ENCODE data around the gene NKX2-2. TPM values are rescaled to one million over a fixed set of nuclear protein-coding genes. Genes with fewer than 3 reads are reported as not detected.
"Not testable (repeated sequence)": the region's sequence is repeated elsewhere in the genome, so short reads cannot be mapped to it uniquely, and the experiment has no call there.

The NKX2-2 gene
- total RNA-seq, 1 experiment from 2014 or later, result not detected

GRCh38 chr20:21496452-21496851 is 17.4 kb downstream of the NKX2-2 start:
- ChIA-PET CTCF (no interaction called here), POLR2A (no interaction called here)
- Mint-ChIP-seq H3K36me3 (ENCODE audit: insufficient read depth, unreplicated experiment) (no peaks in the 10 kb centered on the region), H3K4me1 (ENCODE audit: low read depth, unreplicated experiment) (no peaks in the 10 kb centered on the region), H3K4me3 (ENCODE audit: unreplicated experiment) (no peak overlapping the region), H3K27ac (ENCODE audit: unreplicated experiment) (no peak overlapping the region), H3K27me3 (ENCODE audit: insufficient read depth, unreplicated experiment) (peaks cover 15% of the 10 kb centered on the region), H3K9me3 (ENCODE audit: unreplicated experiment) (no peaks in the 10 kb centered on the region)
- no peak for DNase-seq
- Histone ChIP-seq H3K27me3 (replicated peaks; ENCODE audit: control insufficient read depth, insufficient read depth, low read length) (no peaks in the 10 kb centered on the region), H3K36me3 (ENCODE audit: control insufficient read depth, insufficient read depth, low read length) (no peaks in the 10 kb centered on the region), H3K9me3 (no peaks in the 10 kb centered on the region), H3K4me3 (ENCODE audit: low read depth, low read length) (no peak overlapping the region), H3K4me1 (no peaks in the 10 kb centered on the region)
- TF ChIP-seq CTCF (IDR thresholded peaks at IDR 0.05; ENCODE audit: insufficient read depth in 1 of 2, low read depth in 1 of 2, low read length in 1 of 2, severe bottlenecking in 1 of 2, unreplicated experiment in 1 of 2), result no peak
- BruUV-seq (replicated peaks), result no TSS peak
- intact Hi-C loops (cut with micrococcal nuclease; ENCODE audit: unreplicated experiment), result no loop called here

GRCh38 chr20:21493049-21493448 is 20.8 kb downstream of the NKX2-2 start:
- Mint-ChIP-seq H3K4me3 (ENCODE audit: unreplicated experiment) (no peak overlapping the region), H3K4me1 (ENCODE audit: low read depth, unreplicated experiment) (no peaks in the 10 kb centered on the region), H3K27me3 (ENCODE audit: insufficient read depth, unreplicated experiment) (peaks cover 27% of the 10 kb centered on the region), H3K27ac (ENCODE audit: unreplicated experiment) (no peak overlapping the region), H3K9me3 (ENCODE audit: unreplicated experiment) (no peaks in the 10 kb centered on the region), H3K36me3 (ENCODE audit: insufficient read depth, unreplicated experiment) (no peaks in the 10 kb centered on the region)
- no peak for TF ChIP-seq CTCF (IDR thresholded peaks at IDR 0.05; ENCODE audit: insufficient read depth in 1 of 2, low read depth in 1 of 2, low read length in 1 of 2, severe bottlenecking in 1 of 2, unreplicated experiment in 1 of 2)
- intact Hi-C loops (cut with micrococcal nuclease; ENCODE audit: unreplicated experiment), result loop anchor here (5.0 kb wide), 1 partner anchor 631 kb away; no protein-coding TSS in a partner anchor
- ChIA-PET POLR2A (no interaction called here), CTCF (no interaction called here)
- Histone ChIP-seq H3K27me3 (replicated peaks; ENCODE audit: control insufficient read depth, insufficient read depth, low read length) (0 out of 2 replicates have a peak, but pooled peaks cover 1% of the 10 kb centered on the region), H3K4me3 (ENCODE audit: low read depth, low read length) (no peak overlapping the region), H3K9me3 (no peaks in the 10 kb centered on the region), H3K4me1 (no peaks in the 10 kb centered on the region), H3K36me3 (ENCODE audit: control insufficient read depth, insufficient read depth, low read length) (no peaks in the 10 kb centered on the region)
- no TSS peak for BruUV-seq (replicated peaks)
- DNase-seq, result no peak

GRCh38 chr20:21490105-21490504 is 23.8 kb downstream of the NKX2-2 start:
- Histone ChIP-seq H3K36me3 (ENCODE audit: control insufficient read depth, insufficient read depth, low read length) (no peaks in the 10 kb centered on the region), H3K9me3 (0 out of 2 replicates have a peak, but pooled peaks cover 3% of the 10 kb centered on the region), H3K4me1 (no peaks in the 10 kb centered on the region), H3K4me3 (ENCODE audit: low read depth, low read length) (no peak overlapping the region), H3K27me3 (replicated peaks; ENCODE audit: control insufficient read depth, insufficient read depth, low read length) (0 out of 2 replicates have a peak, but pooled peaks cover 1% of the 10 kb centered on the region)
- intact Hi-C loops (cut with micrococcal nuclease; ENCODE audit: unreplicated experiment), result loop anchor here (5.0 kb wide), 1 partner anchor 628 kb away; no protein-coding TSS in a partner anchor
- Mint-ChIP-seq H3K4me3 (ENCODE audit: unreplicated experiment) (no peak overlapping the region), H3K27ac (ENCODE audit: unreplicated experiment) (no peak overlapping the region), H3K4me1 (ENCODE audit: low read depth, unreplicated experiment) (no peaks in the 10 kb centered on the region), H3K27me3 (ENCODE audit: insufficient read depth, unreplicated experiment) (peaks cover 24% of the 10 kb centered on the region), H3K9me3 (ENCODE audit: unreplicated experiment) (no peaks in the 10 kb centered on the region), H3K36me3 (ENCODE audit: insufficient read depth, unreplicated experiment) (no peaks in the 10 kb centered on the region)
- TF ChIP-seq CTCF (IDR thresholded peaks at IDR 0.05; ENCODE audit: insufficient read depth in 1 of 2, low read depth in 1 of 2, low read length in 1 of 2, severe bottlenecking in 1 of 2, unreplicated experiment in 1 of 2), result peak in 1 of 2 experiments; percentile 10
- no TSS peak for BruUV-seq (replicated peaks)
- ChIA-PET POLR2A (interaction anchor here (0.6 kb wide), 1 partner anchor 627 kb away, joined by 3 read pairs; no protein-coding TSS in a partner anchor), CTCF (no interaction called here)
- DNase-seq, result no peak

- CTCF ChIA-PET, result interaction anchor here (0.5 kb wide), 1 partner anchor 642 kb away, joined by 3 read pairs; no protein-coding TSS in a partner anchor
- H3K4me3 ChIP-seq (ENCODE audit: low read depth, low read length); H3K4me3 Mint-ChIP-seq (ENCODE audit: unreplicated experiment); H3K36me3 Mint-ChIP-seq (ENCODE audit: insufficient read depth, unreplicated experiment); H3K27me3 ChIP-seq (replicated peaks; ENCODE audit: control insufficient read depth, insufficient read depth, low read length); H3K9me3 ChIP-seq; BruUV-seq (replicated peaks); H3K9me3 Mint-ChIP-seq (ENCODE audit: unreplicated experiment); DNase-seq; intact Hi-C loops (cut with micrococcal nuclease; ENCODE audit: unreplicated experiment); H3K27ac Mint-ChIP-seq (ENCODE audit: unreplicated experiment); H3K4me1 ChIP-seq; H3K36me3 ChIP-seq (ENCODE audit: control insufficient read depth, insufficient read depth, low read length); H3K4me1 Mint-ChIP-seq (ENCODE audit: low read depth, unreplicated experiment); POLR2A ChIA-PET: not testable (repeated sequence)
- peaks cover 23% of the 10 kb centered on the region for H3K27me3 Mint-ChIP-seq (ENCODE audit: insufficient read depth, unreplicated experiment)
These were observed 33.7 kb downstream of the NKX2-2 start for GRCh38 chr20:21480144-21480543.
